GM12891 (cell line): ENCODE measurements around the gene PNPT1.
"Not testable (repeated sequence)": the region's sequence is repeated elsewhere in the genome, so short reads cannot be mapped to it uniquely, and the experiment has no call there.

Experiments
- DNase-seq: peaks from one replicate; pipeline ENCODE4 v3.0.0; 2011; ENCODE audit warnings: low spot score; ENCODE audit not compliant: insufficient read length
- FAIRE-seq: peaks from 2 replicates; lab custom pipeline; 2011; peaks lifted over from hg19 to GRCh38; lab: Jason Lieb, UNC
- PAX5 ChIP-seq: IDR thresholded peaks from 2 replicates; pipeline ENCODE4 v1.6.1; 2011; ENCODE audit warnings: low read length, moderate library complexity, mild to moderate bottlenecking; ENCODE audit not compliant: insufficient read depth, severe bottlenecking
- POLR2A ChIP-seq: IDR thresholded peaks from 2 replicates; pipeline ENCODE4 v1.6.1; 2011; ENCODE audit warnings: low read depth, low read length, control low read depth
- POLR2AphosphoS5 ChIP-seq: IDR thresholded peaks from 2 replicates; pipeline ENCODE4 v1.6.1; 2011; ENCODE audit warnings: low read depth, low read length, control low read depth
- POU2F2 ChIP-seq: IDR thresholded peaks from 2 replicates; pipeline ENCODE4 v1.6.1; 2011; ENCODE audit warnings: low read depth, mild to moderate bottlenecking, control low read depth, low read length, moderate library complexity
- SPI1 ChIP-seq: IDR thresholded peaks from 2 replicates; pipeline ENCODE4 v1.6.1; 2011; ENCODE audit warnings: low read depth, low read length, control low read depth
- TAF1 ChIP-seq: IDR thresholded peaks from 2 replicates; pipeline ENCODE4 v1.6.1; 2011; ENCODE audit warnings: low read depth, low read length, control low read depth

Gene PNPT1

GRCh38 chr2:55719852-55720251, 26.2 kb upstream of the PNPT1 start:
- no peak for FAIRE-seq
- no peak for DNase-seq
- no peak for TF ChIP-seq POLR2A

- TF ChIP-seq POLR2A (no peak), TAF1 (no peak), PAX5 (no peak), POLR2AphosphoS5 (no peak), POU2F2 (no peak), SPI1 (no peak)
- no peak for DNase-seq
- peak; percentile 28 for FAIRE-seq
Observed at GRCh38 chr2:55718165-55719008, 24.7 kb upstream of the PNPT1 start.

GRCh38 chr2:55715626-55716025, 22.0 kb upstream of the PNPT1 start:
- TF ChIP-seq POLR2AphosphoS5 (no peak), TAF1 (no peak), POU2F2 (no peak), PAX5 (no peak)
- no peak for DNase-seq
- FAIRE-seq = no peak

GRCh38 chr2:55715178-55715577, 21.5 kb upstream of the PNPT1 start:
- FAIRE-seq, DNase-seq: not testable (repeated sequence)

- TF ChIP-seq SPI1 (no peak), TAF1 (no peak), PAX5 (no peak)
- no peak for FAIRE-seq
- no peak for DNase-seq
Observed at GRCh38 chr2:55712477-55713060, 18.9 kb upstream of the PNPT1 start.

- TF ChIP-seq PAX5 (no peak), POLR2AphosphoS5 (no peak), SPI1 (no peak), POLR2A (no peak), POU2F2 (no peak), TAF1 (no peak)
- FAIRE-seq (no peak), DNase-seq (no peak)
Observed at GRCh38 chr2:55710025-55710424, 16.4 kb upstream of the PNPT1 start.

- DNase-seq = no peak
- no peak for FAIRE-seq
- TF ChIP-seq POLR2AphosphoS5 (no peak), POLR2A (no peak)
Observed at GRCh38 chr2:55707751-55708150, 14.1 kb upstream of the PNPT1 start.

GRCh38 chr2:55706258-55706657, 12.6 kb upstream of the PNPT1 start:
- not testable (repeated sequence) for FAIRE-seq

GRCh38 chr2:55705027-55705653, 11.5 kb upstream of the PNPT1 start:
- TF ChIP-seq POU2F2 (no peak), POLR2A (no peak), SPI1 (no peak), PAX5 (no peak), TAF1 (no peak)
- no peak for FAIRE-seq
- DNase-seq = no peak

More at GRCh38 chr2:55706258-55706657, 12.6 kb upstream of the PNPT1 start:
- not testable (repeated sequence) for DNase-seq

GRCh38 chr2:55703350-55703749, 9.7 kb upstream of the PNPT1 start:
- TF ChIP-seq PAX5 (no peak), POLR2AphosphoS5 (no peak), POLR2A (no peak), SPI1 (no peak), POU2F2 (no peak), TAF1 (no peak)
- FAIRE-seq (no peak), DNase-seq (no peak)

GRCh38 chr2:55692740-55693139, 904 bp downstream of the PNPT1 start:
- DNase-seq = not testable (repeated sequence)
- peak; percentile 90 for FAIRE-seq
